DMS 273 (cell line): ENCODE measurements around the gene IKBIP.
"Not testable (repeated sequence)": the region's sequence is repeated elsewhere in the genome, so short reads cannot be mapped to it uniquely, and the experiment has no call there.

Experiments
- DNase-seq: peaks from one replicate; lab custom pipeline; 2025; ENCODE audit not compliant: unreplicated experiment; lab: John Stamatoyannopoulos, UW

Gene IKBIP

GRCh38 chr12:98638009-98638408 is 6.6 kb downstream of the IKBIP start:
- no peak for DNase-seq

- no peak for DNase-seq
Measured at GRCh38 chr12:98637068-98637467, 7.5 kb downstream of the IKBIP start.

- peak; percentile 1 for DNase-seq
Measured at GRCh38 chr12:98635657-98636323, 8.8 kb downstream of the IKBIP start.

GRCh38 chr12:98618952-98619351 is 25.6 kb downstream of the IKBIP start:
- DNase-seq = no peak

GRCh38 chr12:98612696-98613334 is 31.8 kb downstream of the IKBIP start:
- no peak for DNase-seq

GRCh38 chr12:98610596-98610995 is 34.0 kb downstream of the IKBIP start:
- no peak for DNase-seq

- no peak for DNase-seq
Measured at GRCh38 chr12:98606359-98606988, 38.1 kb downstream of the IKBIP start.

GRCh38 chr12:98601924-98602323 is 42.7 kb downstream of the IKBIP start:
- no peak for DNase-seq

GRCh38 chr12:98597313-98597712 is 47.3 kb downstream of the IKBIP start:
- not testable (repeated sequence) for DNase-seq

GRCh38 chr12:98595243-98595988 is 49.2 kb downstream of the IKBIP start:
- no peak for DNase-seq

- peak; percentile 31 for DNase-seq
Measured at GRCh38 chr12:98594050-98594835, 50.3 kb downstream of the IKBIP start.

GRCh38 chr12:98593351-98594049 is 51.1 kb downstream of the IKBIP start, which contains the start of gene SLC25A3:
TSS of gene SLC25A3 (plus strand) at chr12:98593686. CDS start at chr12:98593979, 293 bp downstream.
- peak; percentile 97 for DNase-seq

- DNase-seq = peak; percentile 50
Measured at GRCh38 chr12:98592825-98593322, 51.7 kb downstream of the IKBIP start.

- DNase-seq = no peak
Measured at GRCh38 chr12:98591209-98591608, 53.4 kb downstream of the IKBIP start.

- no peak for DNase-seq
Measured at GRCh38 chr12:98587084-98587483, 57.5 kb downstream of the IKBIP start.

GRCh38 chr12:98582093-98582492 is 62.5 kb downstream of the IKBIP start:
- no peak for DNase-seq

GRCh38 chr12:98581101-98581500 is 63.5 kb downstream of the IKBIP start:
- no peak for DNase-seq

GRCh38 chr12:98580695-98581094 is 63.9 kb downstream of the IKBIP start:
- DNase-seq = no peak

GRCh38 chr12:98579835-98580234 is 64.8 kb downstream of the IKBIP start:
- DNase-seq = no peak

- DNase-seq = no peak
Measured at GRCh38 chr12:98579347-98579746, 65.2 kb downstream of the IKBIP start.
